Measurements from ENCODE around the gene MTCL1.

DNA sequence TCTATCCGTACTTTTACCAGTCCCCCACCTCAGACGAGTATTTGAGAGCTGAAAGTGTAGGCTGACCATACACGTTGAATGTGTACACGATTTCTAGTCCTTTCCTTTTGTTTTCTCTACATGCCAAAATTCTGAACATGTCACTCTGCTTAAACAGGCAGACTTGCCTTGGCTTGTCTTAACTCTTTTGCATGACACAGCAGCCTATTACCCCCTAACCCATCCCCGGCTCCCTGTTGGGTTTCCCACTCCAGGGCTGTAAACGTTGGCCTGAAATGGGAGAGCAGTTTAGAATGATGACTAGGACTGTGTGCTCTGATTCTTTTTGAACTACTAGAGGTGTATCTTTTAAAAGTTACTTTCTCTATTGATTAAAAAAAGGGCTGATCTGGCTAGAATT is 19.1 kb downstream of the MTCL1 start:
- TF ChIP-seq, protein P1, sequence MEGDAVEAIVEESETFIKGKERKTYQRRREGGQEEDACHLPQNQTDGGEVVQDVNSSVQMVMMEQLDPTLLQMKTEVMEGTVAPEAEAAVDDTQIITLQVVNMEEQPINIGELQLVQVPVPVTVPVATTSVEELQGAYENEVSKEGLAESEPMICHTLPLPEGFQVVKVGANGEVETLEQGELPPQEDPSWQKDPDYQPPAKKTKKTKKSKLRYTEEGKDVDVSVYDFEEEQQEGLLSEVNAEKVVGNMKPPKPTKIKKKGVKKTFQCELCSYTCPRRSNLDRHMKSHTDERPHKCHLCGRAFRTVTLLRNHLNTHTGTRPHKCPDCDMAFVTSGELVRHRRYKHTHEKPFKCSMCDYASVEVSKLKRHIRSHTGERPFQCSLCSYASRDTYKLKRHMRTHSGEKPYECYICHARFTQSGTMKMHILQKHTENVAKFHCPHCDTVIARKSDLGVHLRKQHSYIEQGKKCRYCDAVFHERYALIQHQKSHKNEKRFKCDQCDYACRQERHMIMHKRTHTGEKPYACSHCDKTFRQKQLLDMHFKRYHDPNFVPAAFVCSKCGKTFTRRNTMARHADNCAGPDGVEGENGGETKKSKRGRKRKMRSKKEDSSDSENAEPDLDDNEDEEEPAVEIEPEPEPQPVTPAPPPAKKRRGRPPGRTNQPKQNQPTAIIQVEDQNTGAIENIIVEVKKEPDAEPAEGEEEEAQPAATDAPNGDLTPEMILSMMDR (IDR thresholded peaks at IDR 0.05; ENCODE audit: low read length) = no peak
- TF ChIP-seq EZH2 (IDR thresholded peaks at IDR 0.05; ENCODE audit: borderline replicate concordance, low read length) = no peak
